Retina (tissue), 1 donor: ENCODE results near the gene MRPL24.
A peak's percentile ranks its signal among the peaks of the same experiment; 100 is the strongest.
"Not testable (repeated sequence)": the region's sequence is repeated elsewhere in the genome, so short reads cannot be mapped to it uniquely, and the experiment has no call there.

Source experiments
- DNase-seq: peaks from one replicate; pipeline ENCODE4 v3.0.0-alpha.2; 2016

MRPL24 gene

DNA sequence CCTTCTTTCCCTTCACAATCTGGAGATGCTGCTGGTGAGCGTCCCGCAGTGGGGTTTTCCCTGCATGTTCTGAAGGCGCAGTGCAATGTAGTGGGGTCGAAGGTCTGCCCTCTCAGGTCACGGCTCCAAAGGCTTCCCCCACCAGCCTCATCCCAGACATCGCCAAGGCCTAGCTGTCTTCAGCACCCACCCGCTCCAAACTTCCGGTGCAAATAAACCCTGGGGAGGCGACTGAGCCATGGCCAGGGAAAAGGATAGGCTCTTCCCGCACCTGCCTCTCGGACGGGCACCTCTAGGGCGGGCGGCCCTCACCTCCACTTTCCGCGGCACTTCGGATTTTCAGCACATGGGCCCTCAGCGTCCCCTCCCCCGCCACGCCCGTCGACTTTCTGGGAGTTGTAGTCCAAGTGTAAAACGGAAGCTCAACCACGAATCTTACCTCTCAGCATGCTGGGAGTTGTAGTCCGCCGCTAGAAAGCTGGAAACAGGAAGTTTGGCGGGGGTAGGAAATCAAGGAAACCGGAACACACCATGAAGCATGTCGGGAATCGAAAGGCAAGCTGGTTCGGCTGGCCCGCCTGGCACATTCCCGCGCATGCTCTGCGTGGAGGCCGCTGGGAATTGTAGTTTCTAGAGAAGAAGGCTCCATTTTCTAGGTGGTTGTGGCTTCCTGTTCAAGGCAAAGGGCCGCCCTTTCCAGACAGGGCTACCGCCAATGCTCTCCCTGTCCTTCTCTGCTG lies at the start of gene MRPL24:
Gene MRPL24 (minus strand): TSS at position 348 of the 740 bp plus-strand sequence. CDS start 2,384 bp downstream, outside the sequence.
- DNase-seq = peak; percentile 96

DNA sequence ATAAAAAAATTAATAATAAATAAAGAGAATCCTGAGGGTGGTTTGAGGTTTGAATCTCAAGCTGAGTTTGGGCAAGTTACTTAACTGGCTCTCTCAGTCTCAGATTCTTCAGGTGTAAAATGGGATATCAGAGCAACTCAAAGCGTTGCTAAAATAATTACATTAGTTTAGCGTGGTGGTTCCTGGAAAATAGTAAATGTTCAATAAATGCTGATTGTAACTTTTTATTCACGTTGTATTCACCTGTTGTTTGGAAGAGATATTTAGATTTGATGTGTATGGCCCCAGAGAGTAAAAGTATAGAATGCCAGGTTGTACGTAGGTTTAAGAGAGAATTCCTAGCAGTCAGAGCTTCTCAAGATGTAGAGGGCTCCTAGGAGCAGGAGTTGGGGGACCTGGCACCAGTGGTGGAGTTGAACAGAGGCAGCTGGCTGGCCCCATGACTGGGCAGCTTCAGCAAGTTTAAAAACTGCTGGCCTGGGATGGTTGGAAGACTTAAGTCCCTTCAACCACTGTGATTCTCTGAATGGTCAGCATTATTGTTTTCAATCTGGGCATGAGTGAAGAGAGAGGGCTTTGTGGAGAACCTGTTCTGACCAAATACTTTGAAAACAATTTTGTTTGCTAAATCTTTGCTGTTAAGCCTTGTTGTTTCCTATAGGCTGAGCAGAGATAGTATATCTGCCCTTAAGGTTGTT lies 48.9 kb upstream of the MRPL24 start:
- no peak for DNase-seq

GRCh38 chr1:156788136-156788535 lies 47.2 kb upstream of the MRPL24 start:
- DNase-seq = no peak

- DNase-seq = no peak
Observed at GRCh38 chr1:156786640-156787039, 45.8 kb upstream of the MRPL24 start.

- no peak for DNase-seq
Observed at GRCh38 chr1:156785458-156785857, 44.6 kb upstream of the MRPL24 start.

DNA sequence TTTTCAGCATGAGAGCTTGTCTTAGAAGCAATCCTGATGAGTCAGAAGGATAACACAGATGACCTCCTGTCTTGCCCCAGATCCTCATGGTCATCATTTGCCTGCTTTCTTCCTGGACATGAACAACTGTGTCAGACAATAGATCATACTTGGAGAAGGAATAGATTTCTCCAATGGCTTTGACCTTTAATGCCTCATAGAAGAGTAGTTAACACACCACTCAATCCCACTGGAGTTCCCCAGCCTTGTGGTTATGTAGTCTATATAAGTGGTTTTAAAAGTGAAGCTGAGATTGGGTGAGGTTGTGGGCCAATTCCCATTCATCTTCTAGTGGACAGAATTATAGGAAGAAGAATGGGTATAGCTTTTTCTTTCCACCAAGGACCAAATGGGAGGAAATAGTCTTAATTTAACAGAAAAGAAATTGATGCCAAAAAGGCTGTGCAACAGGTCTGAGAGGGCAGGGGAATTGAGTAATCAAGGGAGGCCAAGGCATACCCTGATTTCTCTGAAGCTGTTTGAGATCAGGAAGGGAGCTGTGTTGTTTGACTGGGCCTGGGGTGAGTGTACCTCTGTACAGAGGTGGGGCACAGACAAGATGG lies 40.8 kb upstream of the MRPL24 start:
- no peak for DNase-seq

- no peak for DNase-seq
Observed at GRCh38 chr1:156777573-156777972, 36.7 kb upstream of the MRPL24 start.

GRCh38 chr1:156776942-156777341 lies 36.1 kb upstream of the MRPL24 start:
- no peak for DNase-seq

DNA sequence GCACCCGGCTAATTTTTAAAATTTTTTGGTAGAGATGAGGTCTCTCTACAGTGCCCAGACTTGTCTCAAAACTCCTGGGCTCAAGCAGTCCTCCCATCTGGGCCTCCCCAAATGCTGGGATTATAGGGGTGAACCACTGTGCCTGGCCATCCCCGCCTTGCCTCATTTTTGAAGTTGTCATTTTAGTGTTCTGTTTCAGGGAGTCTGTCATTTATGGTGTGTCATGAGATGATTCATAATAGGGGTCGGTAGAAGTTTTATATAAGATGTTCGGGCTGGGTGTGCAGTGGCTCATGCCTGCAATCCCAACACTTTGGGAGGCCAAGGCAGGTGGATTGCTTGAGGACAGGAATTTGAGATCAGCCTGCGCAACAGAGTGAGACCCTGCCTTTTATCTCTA lies 34.9 kb upstream of the MRPL24 start:
- no peak for DNase-seq

- no peak for DNase-seq
Observed at GRCh38 chr1:156773607-156774006, 32.7 kb upstream of the MRPL24 start.

DNA sequence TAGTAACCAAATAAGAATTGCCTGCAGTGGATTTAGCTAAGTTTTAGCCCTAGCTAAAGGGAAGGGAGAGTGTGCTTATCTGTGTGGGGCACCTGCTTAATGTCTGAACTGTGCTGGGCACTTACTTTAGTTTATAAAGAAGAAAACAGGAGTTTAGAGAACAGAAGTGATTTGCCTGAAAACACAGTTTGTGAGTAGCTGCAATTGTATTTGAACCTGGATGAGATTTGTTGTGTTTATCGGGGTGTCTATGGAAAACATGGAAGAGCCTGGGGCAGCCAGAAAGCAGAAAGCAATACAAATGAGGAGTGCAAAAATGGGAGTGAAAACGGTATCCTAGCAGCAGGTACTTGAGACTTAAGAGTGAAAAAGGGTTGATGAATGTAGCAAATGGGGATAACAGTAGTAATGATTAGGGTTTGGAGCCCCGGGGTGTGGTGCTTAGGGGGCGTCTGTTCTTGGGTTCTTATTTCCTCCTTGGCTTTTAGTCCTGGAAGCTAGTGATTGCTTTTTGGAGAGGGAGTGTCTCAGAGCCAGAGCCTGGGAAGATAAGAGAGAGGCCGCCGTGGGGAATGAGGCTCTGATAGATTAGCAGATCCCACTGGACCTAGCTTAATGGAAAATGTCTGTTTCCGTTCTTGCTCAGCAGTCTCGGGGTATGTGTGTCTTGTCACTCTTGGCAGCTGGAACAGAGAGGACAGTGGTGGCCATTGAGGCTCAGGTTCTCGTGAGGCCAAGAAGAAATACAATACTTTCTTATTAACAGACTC lies 32.0 kb upstream of the MRPL24 start:
- peak; percentile 32 for DNase-seq

- no peak for DNase-seq
Observed at GRCh38 chr1:156772222-156772621, 31.3 kb upstream of the MRPL24 start.

GRCh38 chr1:156768610-156769295 lies 27.9 kb upstream of the MRPL24 start:
- no peak for DNase-seq

DNA sequence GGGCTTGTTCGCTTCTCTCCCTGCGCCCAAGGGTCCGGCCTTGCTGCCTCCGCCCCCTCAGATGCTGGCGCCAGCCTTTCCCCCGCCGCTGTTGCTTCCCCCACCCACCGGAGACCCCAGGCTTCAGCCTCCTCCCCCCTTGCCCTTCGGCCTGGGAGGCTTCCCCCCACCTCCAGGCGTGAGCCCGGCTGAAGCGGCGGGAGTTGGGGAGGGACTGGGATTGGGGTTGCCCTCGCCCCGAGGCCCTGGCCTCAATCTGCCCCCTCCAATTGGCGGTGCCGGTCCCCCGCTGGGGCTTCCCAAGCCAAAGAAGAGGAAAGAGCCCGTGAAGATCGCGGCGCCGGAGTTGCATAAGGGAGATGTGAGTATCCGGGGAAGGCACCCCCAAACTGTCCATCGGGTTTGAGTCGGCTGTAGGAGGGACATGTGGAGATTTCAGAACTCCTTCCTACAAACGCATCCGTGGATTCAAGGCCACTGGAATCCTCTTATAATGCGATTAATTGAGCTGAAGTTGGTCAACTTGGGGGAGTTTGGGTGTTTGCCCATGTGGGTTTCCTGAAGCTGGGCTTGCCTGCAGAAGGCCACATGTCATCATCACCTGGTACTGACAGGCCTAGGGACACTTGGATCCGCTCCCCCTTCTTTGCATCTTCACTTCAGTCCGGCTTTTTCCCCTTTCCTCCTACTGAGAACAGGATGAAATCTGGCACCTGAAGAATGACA lies 27.2 kb upstream of the MRPL24 start:
- no peak for DNase-seq

DNA sequence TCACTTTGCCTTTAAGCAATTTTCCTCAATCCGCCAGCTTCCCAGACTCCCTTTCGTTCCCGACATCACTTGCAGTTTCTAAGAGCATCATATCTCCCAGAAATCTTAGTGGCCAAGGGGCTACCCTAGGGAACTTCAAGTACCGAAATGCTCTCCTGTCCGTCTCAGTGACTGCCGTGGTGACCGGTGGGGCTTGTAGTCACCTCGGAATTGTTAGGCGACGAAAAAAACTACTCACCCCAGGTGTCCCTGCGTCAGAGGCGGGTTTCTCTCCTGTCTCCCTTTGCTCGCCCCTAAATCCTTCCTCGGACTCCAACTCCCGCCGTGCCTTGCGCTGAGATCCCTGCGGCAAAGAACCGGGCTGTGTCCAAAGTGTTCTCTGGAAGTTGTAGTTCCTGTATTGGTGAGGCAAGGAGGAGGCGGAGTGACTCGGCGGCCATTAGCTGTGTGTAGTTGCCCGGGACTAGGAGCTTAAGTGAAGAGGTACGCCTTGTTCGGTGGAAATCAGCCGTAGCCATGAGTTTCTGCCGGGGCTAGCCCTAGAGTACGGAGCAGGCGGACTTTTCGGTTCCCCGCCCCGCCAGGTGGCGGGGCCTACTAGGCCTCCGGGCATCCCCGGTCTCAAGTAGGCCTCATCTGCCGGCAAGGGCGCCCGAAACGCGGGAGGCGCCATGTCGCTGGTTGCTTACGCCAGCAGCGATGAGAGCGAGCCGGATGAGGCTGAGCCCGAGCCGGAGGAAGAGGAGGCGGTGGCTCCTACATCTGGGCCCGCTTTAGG lies 26.4 kb upstream of the MRPL24 start, which contains the start of gene PRCC:
Gene PRCC (plus strand): TSS at position 435 of the 778 bp plus-strand sequence. CDS start 237 bp downstream, at position 672.
- DNase-seq = peak; percentile 98

GRCh38 chr1:156766298-156767100 lies 25.6 kb upstream of the MRPL24 start:
- no peak for DNase-seq

GRCh38 chr1:156765666-156766065 lies 24.8 kb upstream of the MRPL24 start:
- no peak for DNase-seq

DNA sequence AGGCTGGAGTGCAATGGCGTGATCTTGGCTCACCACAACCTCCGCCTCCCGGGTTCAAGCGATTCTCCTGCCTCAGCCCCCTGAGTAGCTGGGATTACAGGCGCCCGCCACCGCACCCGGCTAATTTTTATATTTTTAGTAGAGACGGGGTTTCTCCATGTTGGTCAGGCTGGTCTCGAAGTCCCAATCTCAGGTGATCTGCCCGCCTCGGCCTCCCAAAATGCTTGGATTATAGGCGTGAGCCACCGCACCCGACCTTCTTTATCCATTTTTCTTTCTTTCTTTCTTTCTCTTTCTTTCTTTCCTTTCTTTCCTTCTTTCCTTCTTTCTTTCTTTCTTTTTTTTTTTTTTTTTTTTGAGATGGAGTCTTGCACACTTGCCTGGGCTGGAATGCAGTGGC lies 24.2 kb upstream of the MRPL24 start:
- not testable (repeated sequence) for DNase-seq

- DNase-seq = no peak
Observed at GRCh38 chr1:156760796-156761104, 19.9 kb upstream of the MRPL24 start.
